Measurements from ENCODE around the gene VPS25. TPM values are rescaled to one million over a fixed set of nuclear protein-coding genes. Genes with fewer than 3 reads are reported as not detected.

VPS25 gene
- total and polyA plus RNA-seq, 9 of the 15 experiments (the other 6 are each of a cell fraction or from before 2014, with no cell fraction given): 123 to 352 (median 180) TPM

GRCh38 chr17:42819939-42820535 lies 46.8 kb downstream of the VPS25 start (continued):
- TF ChIP-seq PCBP2 (IDR thresholded peaks at IDR 0.05; ENCODE audit: low read depth, low read length, poor library complexity, severe bottlenecking) (no peak), ILK (tag; IDR thresholded peaks at IDR 0.05; ENCODE audit: borderline replicate concordance, low read depth) (no peak), XRCC5 (IDR thresholded peaks at IDR 0.05; ENCODE audit: low read depth, low read length) (0 out of 2 replicates have a peak, but pooled peaks have one; percentile 46), KLF16 (IDR thresholded peaks at IDR 0.05) (peak; percentile 21; the same call in 1 of the 2 replicates), TCF3 (CRISPR knock-in tag; IDR thresholded peaks at IDR 0.05) (no peak), JUND (IDR thresholded peaks at IDR 0.05; ENCODE audit: borderline replicate concordance, low read depth, low read length) (0 out of 2 replicates have a peak, but pooled peaks have one; percentile 17), JUND (tag; IDR thresholded peaks at IDR 0.05; ENCODE audit: borderline replicate concordance, low read depth, low read length) (peak; percentile 18; the same call in 1 of the 3 replicates), CTCF (IDR thresholded peaks at IDR 0.05 in 2 of 3, conservative IDR thresholded peaks at IDR 0.05 in 1 of 3; ENCODE audit: insufficient read depth in 2 of 3, low read depth in 1 of 3, low read length in 3 of 3) (peak; percentile 75 to 90 (median 80)), SMARCA4 (IDR thresholded peaks at IDR 0.05) (no peak), MEIS2 (IDR thresholded peaks at IDR 0.05; ENCODE audit: partially characterized antibody) (peak; percentile 72), DACH1 (IDR thresholded peaks at IDR 0.05; ENCODE audit: partially characterized antibody) (peak; percentile 17), NFE2L1 (tag; IDR thresholded peaks at IDR 0.05; ENCODE audit: borderline replicate concordance, low read depth) (no peak), HDAC6 (IDR thresholded peaks at IDR 0.05; ENCODE audit: low read depth, low read length) (no peak), NR2C2 (CRISPR knock-in tag; IDR thresholded peaks at IDR 0.05) (no peak), NR2C2 (tag; IDR thresholded peaks at IDR 0.05) (no peak), ZNF778 (CRISPR knock-in tag; IDR thresholded peaks at IDR 0.05) (no peak), RAD21 (CRISPR knock-in tag; conservative IDR thresholded peaks at IDR 0.05 in 1 of 2, IDR thresholded peaks at IDR 0.05 in 1 of 2) (peak in 1 of 2 experiments; percentile 42; a peak in 2 of 4 replicates)
- TF ChIP-seq, protein P1, sequence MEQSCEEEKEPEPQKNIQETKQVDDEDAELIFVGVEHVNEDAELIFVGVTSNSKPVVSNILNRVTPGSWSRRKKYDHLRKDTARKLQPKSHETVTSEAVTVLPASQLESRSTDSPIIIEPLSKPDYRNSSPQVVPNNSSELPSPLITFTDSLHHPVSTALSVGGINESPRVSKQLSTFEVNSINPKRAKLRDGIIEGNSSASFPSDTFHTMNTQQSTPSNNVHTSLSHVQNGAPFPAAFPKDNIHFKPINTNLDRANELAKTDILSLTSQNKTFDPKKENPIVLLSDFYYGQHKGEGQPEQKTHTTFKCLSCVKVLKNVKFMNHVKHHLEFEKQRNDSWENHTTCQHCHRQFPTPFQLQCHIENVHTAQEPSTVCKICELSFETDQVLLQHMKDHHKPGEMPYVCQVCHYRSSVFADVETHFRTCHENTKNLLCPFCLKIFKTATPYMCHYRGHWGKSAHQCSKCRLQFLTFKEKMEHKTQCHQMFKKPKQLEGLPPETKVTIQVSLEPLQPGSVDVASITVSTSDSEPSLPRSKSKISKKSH (CRISPR knock-in tag; IDR thresholded peaks at IDR 0.05): no peak
- TF ChIP-seq, protein P2, sequence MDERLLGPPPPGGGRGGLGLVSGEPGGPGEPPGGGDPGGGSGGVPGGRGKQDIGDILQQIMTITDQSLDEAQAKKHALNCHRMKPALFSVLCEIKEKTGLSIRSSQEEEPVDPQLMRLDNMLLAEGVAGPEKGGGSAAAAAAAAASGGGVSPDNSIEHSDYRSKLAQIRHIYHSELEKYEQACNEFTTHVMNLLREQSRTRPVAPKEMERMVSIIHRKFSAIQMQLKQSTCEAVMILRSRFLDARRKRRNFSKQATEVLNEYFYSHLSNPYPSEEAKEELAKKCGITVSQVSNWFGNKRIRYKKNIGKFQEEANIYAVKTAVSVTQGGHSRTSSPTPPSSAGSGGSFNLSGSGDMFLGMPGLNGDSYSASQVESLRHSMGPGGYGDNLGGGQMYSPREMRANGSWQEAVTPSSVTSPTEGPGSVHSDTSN (CRISPR knock-in tag; IDR thresholded peaks at IDR 0.05; ENCODE audit: low read depth): no peak
- TF ChIP-seq, protein P2 (tag; conservative IDR thresholded peaks at IDR 0.05; ENCODE audit: low read depth): peak; percentile 79
- TF ChIP-seq, protein P3, sequence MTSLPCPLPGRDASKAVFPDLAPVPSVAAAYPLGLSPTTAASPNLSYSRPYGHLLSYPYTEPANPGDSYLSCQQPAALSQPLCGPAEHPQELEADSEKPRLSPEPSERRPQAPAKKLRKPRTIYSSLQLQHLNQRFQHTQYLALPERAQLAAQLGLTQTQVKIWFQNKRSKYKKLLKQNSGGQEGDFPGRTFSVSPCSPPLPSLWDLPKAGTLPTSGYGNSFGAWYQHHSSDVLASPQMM (CRISPR knock-in tag; IDR thresholded peaks at IDR 0.05): no peak
